K562 (cell line): Measurements from ENCODE around the gene NME2. TPM values are rescaled to one million over a fixed set of nuclear protein-coding genes. Genes with fewer than 3 reads are reported as not detected.

Experiments used
- ATAC-seq: fragments of 200-7000 bp; cut with Tn5 transposase; 3 replicates; pipeline ENCODE4 v1.9.1; 2020; ENCODE audit warnings: moderate library complexity
- BruUV-seq: library from RNA; stranded (reverse); fragments of 400-500 nt; replicated peaks from 2 replicates; lab custom pipeline; 2021; lab: Mats Ljungman, UMichigan
- CTCF ChIA-PET: fragments of 300-600 bp; formaldehyde crosslinking; extraction: SDS; loops from one replicate; lab custom pipeline; 2021; ENCODE audit warnings: low intra/inter-chr PET ratio; lab: Yijun Ruan, JAX
- POLR2A ChIA-PET: fragments of 300-600, 350-650 bp; sonication (Branson Sonifier 250); formaldehyde crosslinking; extraction: SDS; loops from one replicate; lab custom pipeline; 2021; ENCODE audit warnings: antibody characterized with exemption, inconsistent platforms; lab: Yijun Ruan, JAX
- DNase-seq, 4 experiments: peaks; one replicate each; pipeline versions ENCODE4 v3.0.0 to v3.0.0-alpha.2; 2011 to 2018; ENCODE audit warnings: low spot score in 3 of 4, mixed read lengths in 3 of 4; ENCODE audit errors: extremely low read depth in 1 of 4
- FAIRE-seq: peaks from 2 replicates; lab custom pipeline; 2011; peaks lifted over from hg19 to GRCh38; lab: Jason Lieb, UNC
- H2AFZ ChIP-seq: 2 replicates; pipeline ENCODE4 v1.6.0; 2011; ENCODE audit warnings: low read depth, low read length, control low read depth, inconsistent platforms
- H3K27ac ChIP-seq: fragments of 200-600 bp; 3 replicates; pipeline ENCODE4 v1.8.0; 2011; ENCODE audit warnings: low read depth, mild to moderate bottlenecking, control low read depth, inconsistent platforms, low read length, moderate library complexity, mixed read lengths; ENCODE audit errors: extremely low read depth
- H3K27me3 ChIP-seq, 2 experiments: fragments of 300-600 bp in 1 of 2; 2 replicates in 1 of 2; 3 replicates in 1 of 2; pipeline versions ENCODE4 v1.6.0 to v1.8.0; 2011; ENCODE audit warnings: inconsistent platforms in 2 of 2, low read length in 2 of 2, mild to moderate bottlenecking in 1 of 2, mixed read lengths in 1 of 2, moderate library complexity in 1 of 2; ENCODE audit not compliant: control insufficient read depth in 2 of 2, insufficient read depth in 2 of 2
- H3K36me3 ChIP-seq: fragments of 300-600 bp; 3 replicates; pipeline ENCODE4 v1.8.0; 2011; ENCODE audit warnings: mild to moderate bottlenecking, low read length, inconsistent platforms; ENCODE audit not compliant: control insufficient read depth, insufficient read depth
- H3K4me1 ChIP-seq, 2 experiments: fragments of 200-600 bp in 1 of 2; replicated peaks in 1 of 2; 2 replicates in 1 of 2; 3 replicates in 1 of 2; pipeline versions ENCODE4 v1.5.1 to v1.8.0; 2011; ENCODE audit warnings: inconsistent platforms in 2 of 2, low read length in 2 of 2, mild to moderate bottlenecking in 1 of 2, mixed read lengths in 1 of 2, moderate library complexity in 1 of 2; ENCODE audit not compliant: control insufficient read depth in 2 of 2, insufficient read depth in 2 of 2
- H3K4me2 ChIP-seq: 2 replicates; pipeline ENCODE4 v1.6.1; 2011; ENCODE audit warnings: low read length, control low read depth, inconsistent platforms, mixed read lengths; ENCODE audit not compliant: insufficient read depth
- H3K4me3 ChIP-seq: fragments of 200-600 bp; sonication (generic), shearing (Covaris generic); 2 replicates; pipeline ENCODE4 v1.5.1; 2016; ENCODE audit warnings: control low read depth, inconsistent platforms
- H3K79me2 ChIP-seq: fragments of 200-600 bp; 3 replicates; pipeline ENCODE4 v1.8.0; 2011; ENCODE audit warnings: low read length, inconsistent platforms; ENCODE audit not compliant: control insufficient read depth, insufficient read depth
- H3K9ac ChIP-seq, 2 experiments: 2 replicates each; pipeline versions ENCODE4 v1.6.0 to v1.6.1; 2011; ENCODE audit warnings: low read depth in 2 of 2, low read length in 2 of 2, control low read depth in 1 of 2, inconsistent platforms in 1 of 2, mild to moderate bottlenecking in 1 of 2, mixed read lengths in 1 of 2; ENCODE audit not compliant: insufficient read depth in 1 of 2
- H3K9me1 ChIP-seq: one replicate; pipeline ENCODE4 v1.6.0; 2011; ENCODE audit warnings: inconsistent platforms, mild to moderate bottlenecking, low read length, moderate library complexity; ENCODE audit not compliant: control insufficient read depth, insufficient read depth
- H3K9me3 ChIP-seq: replicated peaks from 2 replicates; pipeline ENCODE4 v1.5.1; 2011; ENCODE audit warnings: low read depth, low read length, inconsistent platforms; ENCODE audit not compliant: control insufficient read depth, insufficient read depth
- H4K20me1 ChIP-seq: replicated peaks from 2 replicates; pipeline ENCODE4 v1.6.1; 2011; ENCODE audit warnings: low read length, inconsistent platforms, mixed read lengths; ENCODE audit not compliant: control insufficient read depth, insufficient read depth
- ELK1 ChIP-seq: sonication (generic); formaldehyde crosslinking; IDR thresholded peaks from 2 replicates; pipeline ENCODE4 v1.8.1; 2022; ENCODE audit warnings: missing genetic modification reagents
- IRF9 ChIP-seq: fragments of 450-650 bp; IDR thresholded peaks from 2 replicates; pipeline ENCODE4 v1.6.1; 2016; ENCODE audit warnings: missing biosample characterization, missing genetic modification characterization
- MECOM ChIP-seq: fragments of 250-450 bp; sonication (Bioruptor Pico); IDR thresholded peaks from 2 replicates; pipeline ENCODE4 v1.8.0; 2022; ENCODE audit warnings: inconsistent platforms
- POLR2B ChIP-seq: fragments of 450-650 bp; IDR thresholded peaks from 2 replicates; pipeline ENCODE4 v1.6.1; 2018; ENCODE audit warnings: low read depth; ENCODE audit not compliant: partially characterized antibody
- RBM39 ChIP-seq: fragments of 200-400 bp; formaldehyde crosslinking; optimal IDR thresholded peaks from 2 replicates; pipeline ENCODE3; 2018; ENCODE audit warnings: low read depth, low read length
- ZNF764 ChIP-seq: fragments of 250-450 bp; sonication (Bioruptor Pico); IDR thresholded peaks from 2 replicates; pipeline ENCODE4 v1.4.0; 2020; ENCODE audit warnings: low read depth, mild to moderate bottlenecking, moderate library complexity
- ZNF778 ChIP-seq: fragments of 450-650 bp; formaldehyde crosslinking; IDR thresholded peaks from 2 replicates; pipeline ENCODE4 v1.4.0; 2020; ENCODE audit warnings: mild to moderate bottlenecking, moderate library complexity
- ZNF830 ChIP-seq: fragments of 250-450 bp; sonication (Bioruptor Pico); IDR thresholded peaks from 2 replicates; pipeline ENCODE4 v1.5.0; 2021; ENCODE audit warnings: mild to moderate bottlenecking
- WGBS: fragments of 100-300 bp; shearing (Covaris generic); methylation state at CpG from one replicate; pipeline ENCODE4 v1.1.6; 2016; ENCODE audit warnings: low coverage, mixed read lengths; ENCODE audit not compliant: insufficient coverage; ENCODE audit errors: missing lambda C conversion rate; 5-methylcytosine and 5-hydroxymethylcytosine counted together
- in situ Hi-C: fragments of 300-500 bp; cut with MboI; formaldehyde crosslinking; loops from 4 replicates; pipeline ENCODE4 v1.15.0; 2018; ENCODE audit warnings: inconsistent platforms, mixed read lengths
- intact Hi-C: fragments of 100-400 bp; cut with micrococcal nuclease; formaldehyde crosslinking; loops from 2 replicates; pipeline ENCODE4 v1.14.2; 2022
- polyA plus RNA-seq, 8 experiments: library from polyadenylated mRNA; depleted of rRNA in 4 of 8; stranded (reverse) in 5 of 8; unstranded in 3 of 8; fragments of >200 nt; fragmentation: Nextera tagmentation in 2 of 8; fragmentation: Illumina TruSeq in 1 of 8; extraction: Ambion mirVana in 2 of 8; extraction: Trizol in 1 of 8; gene quantifications; 2 replicates each; pipeline versions ENCODE4 v1.2.1 to v1.2.3, GENCODE V29; 2011 to 2014; ENCODE audit warnings: inconsistent platforms in 1 of 8, missing spikeins in 1 of 8
- total RNA-seq, 7 experiments: library from RNA; depleted of rRNA in 6 of 7; stranded (reverse); fragments of >200 nt in 6 of 7; fragmentation: Illumina TruSeq in 2 of 7; extraction: Trizol in 2 of 7; gene quantifications; 2 replicates each; pipeline versions ENCODE4 v1.2.1 to v1.2.3, GENCODE V29; 2011 to 2021; ENCODE audit warnings: low replicate concordance in 1 of 7
- TF ChIP-seq, protein P1 (sequence below): fragments of 150-350 bp; conservative IDR thresholded peaks from 2 replicates; pipeline ENCODE4 v1.6.1; 2014; ENCODE audit warnings: low read length
- TF ChIP-seq, protein P2 (sequence below): IDR thresholded peaks from 2 replicates; pipeline ENCODE4 v1.6.1; 2011; ENCODE audit warnings: borderline replicate concordance, low read depth, mild to moderate bottlenecking, moderate library complexity, low read length; ENCODE audit not compliant: insufficient read depth, poor library complexity, severe bottlenecking

The NME2 gene
- total and polyA plus RNA-seq, 9 of the 15 experiments (the other 6 are each of a cell fraction or from before 2014, with no cell fraction given): 684 to 1,202 (median 924) TPM

- DNase-seq (no peak), ATAC-seq (no peak), FAIRE-seq (no peak)
- Histone ChIP-seq H2AFZ (peak overlapping the region; percentile 57), H3K4me2 (no peak overlapping the region), H3K27me3 (no peaks in the 10 kb centered on the region), H3K79me2 (no peaks in the 10 kb centered on the region), H3K9me3 (no peaks in the 10 kb centered on the region), H3K4me3 (no peak overlapping the region), H3K4me1 (peaks cover 0 to 5% of the 10 kb centered on the region in 2 experiments; a peak in 2 of 5 replicates), H4K20me1 (no peaks in the 10 kb centered on the region), H3K27ac (no peak overlapping the region), H3K36me3 (no peaks in the 10 kb centered on the region), H3K9ac (no peak overlapping the region), H3K9me1 (no peaks in the 10 kb centered on the region)
- WGBS: 62% methylated on average over 4 of the region's 6 CpGs
- intact Hi-C loops (no loop called here), in situ Hi-C loops (loop anchor here (5.0 kb wide), 1 partner anchor 142 kb away; no protein-coding TSS in a partner anchor)
- no TSS peak for BruUV-seq
- ChIA-PET CTCF (no interaction called here), POLR2A (no interaction called here)
- no peak for TF ChIP-seq ZNF764 (CRISPR knock-in tag)
- TF ChIP-seq ZNF830: no peak
- TF ChIP-seq MECOM (CRISPR knock-in tag): no peak
- TF ChIP-seq, protein P1, sequence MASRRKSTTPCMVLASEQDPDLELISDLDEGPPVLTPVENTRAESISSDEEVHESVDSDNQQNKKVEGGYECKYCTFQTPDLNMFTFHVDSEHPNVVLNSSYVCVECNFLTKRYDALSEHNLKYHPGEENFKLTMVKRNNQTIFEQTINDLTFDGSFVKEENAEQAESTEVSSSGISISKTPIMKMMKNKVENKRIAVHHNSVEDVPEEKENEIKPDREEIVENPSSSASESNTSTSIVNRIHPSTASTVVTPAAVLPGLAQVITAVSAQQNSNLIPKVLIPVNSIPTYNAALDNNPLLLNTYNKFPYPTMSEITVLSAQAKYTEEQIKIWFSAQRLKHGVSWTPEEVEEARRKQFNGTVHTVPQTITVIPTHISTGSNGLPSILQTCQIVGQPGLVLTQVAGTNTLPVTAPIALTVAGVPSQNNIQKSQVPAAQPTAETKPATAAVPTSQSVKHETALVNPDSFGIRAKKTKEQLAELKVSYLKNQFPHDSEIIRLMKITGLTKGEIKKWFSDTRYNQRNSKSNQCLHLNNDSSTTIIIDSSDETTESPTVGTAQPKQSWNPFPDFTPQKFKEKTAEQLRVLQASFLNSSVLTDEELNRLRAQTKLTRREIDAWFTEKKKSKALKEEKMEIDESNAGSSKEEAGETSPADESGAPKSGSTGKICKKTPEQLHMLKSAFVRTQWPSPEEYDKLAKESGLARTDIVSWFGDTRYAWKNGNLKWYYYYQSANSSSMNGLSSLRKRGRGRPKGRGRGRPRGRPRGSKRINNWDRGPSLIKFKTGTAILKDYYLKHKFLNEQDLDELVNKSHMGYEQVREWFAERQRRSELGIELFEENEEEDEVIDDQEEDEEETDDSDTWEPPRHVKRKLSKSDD: no peak
- no peak for TF ChIP-seq ZNF778
- TF ChIP-seq ELK1: no peak
- TF ChIP-seq RBM39: no peak
- TF ChIP-seq, protein P2, sequence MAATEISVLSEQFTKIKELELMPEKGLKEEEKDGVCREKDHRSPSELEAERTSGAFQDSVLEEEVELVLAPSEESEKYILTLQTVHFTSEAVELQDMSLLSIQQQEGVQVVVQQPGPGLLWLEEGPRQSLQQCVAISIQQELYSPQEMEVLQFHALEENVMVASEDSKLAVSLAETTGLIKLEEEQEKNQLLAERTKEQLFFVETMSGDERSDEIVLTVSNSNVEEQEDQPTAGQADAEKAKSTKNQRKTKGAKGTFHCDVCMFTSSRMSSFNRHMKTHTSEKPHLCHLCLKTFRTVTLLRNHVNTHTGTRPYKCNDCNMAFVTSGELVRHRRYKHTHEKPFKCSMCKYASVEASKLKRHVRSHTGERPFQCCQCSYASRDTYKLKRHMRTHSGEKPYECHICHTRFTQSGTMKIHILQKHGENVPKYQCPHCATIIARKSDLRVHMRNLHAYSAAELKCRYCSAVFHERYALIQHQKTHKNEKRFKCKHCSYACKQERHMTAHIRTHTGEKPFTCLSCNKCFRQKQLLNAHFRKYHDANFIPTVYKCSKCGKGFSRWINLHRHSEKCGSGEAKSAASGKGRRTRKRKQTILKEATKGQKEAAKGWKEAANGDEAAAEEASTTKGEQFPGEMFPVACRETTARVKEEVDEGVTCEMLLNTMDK: no peak
- TF ChIP-seq POLR2B: no peak
- no peak for TF ChIP-seq IRF9 (tag)
Measured at GRCh38 chr17:51144266-51145022, 21.8 kb upstream of the NME2 start.
